SK-N-SH treated with all-trans-retinoic acid at 6 μM for 48 hours (cell line): ENCODE results near the gene SCO1.
A peak's percentile ranks its signal among the peaks of the same experiment; 100 is the strongest.

Experiments used
- ATAC-seq: fragments of 200-7000 bp; cut with Tn5 transposase; 3 replicates; pipeline ENCODE4 v1.9.1; 2020; ENCODE audit warnings: mild to moderate bottlenecking, moderate library complexity
- ARNTL ChIP-seq: fragments of 450-650 bp; formaldehyde crosslinking; IDR thresholded peaks from 2 replicates; pipeline ENCODE4 v1.5.0; 2020; ENCODE audit warnings: low read depth, mild to moderate bottlenecking, moderate library complexity, borderline replicate concordance
- BACH2 ChIP-seq: fragments of 250-450 bp; sonication (Bioruptor Pico); IDR thresholded peaks from 2 replicates; pipeline ENCODE4 v1.9.0; 2021; ENCODE audit warnings: mild to moderate bottlenecking, borderline replicate concordance
- CREB5 ChIP-seq: fragments of 250-450 bp; sonication (Bioruptor Pico); IDR thresholded peaks from 2 replicates; pipeline ENCODE4 v1.5.1; 2020; ENCODE audit warnings: low read depth, mild to moderate bottlenecking, moderate library complexity
- CSDC2 ChIP-seq: fragments of 250-450 bp; sonication (Bioruptor Pico); IDR thresholded peaks from 2 replicates; pipeline ENCODE4 v1.5.0; 2020; ENCODE audit warnings: mild to moderate bottlenecking, moderate library complexity
- CSRNP3 ChIP-seq: fragments of 250-450 bp; sonication (Bioruptor Pico); IDR thresholded peaks from 2 replicates; pipeline ENCODE4 v1.5.1; 2021; ENCODE audit warnings: mild to moderate bottlenecking, moderate library complexity
- ESRRG ChIP-seq: fragments of 250-450 bp; sonication (Bioruptor Pico); IDR thresholded peaks from 2 replicates; pipeline ENCODE4 v1.6.1; 2021; ENCODE audit warnings: mild to moderate bottlenecking
- GLIS3 ChIP-seq: fragments of 250-450 bp; sonication (Bioruptor Pico); IDR thresholded peaks from 2 replicates; pipeline ENCODE4 v1.5.0; 2020; ENCODE audit warnings: mild to moderate bottlenecking, moderate library complexity
- ISL1 ChIP-seq: fragments of 250-450 bp; sonication (Bioruptor Pico); IDR thresholded peaks from 2 replicates; pipeline ENCODE4 v2.1.2; 2022; ENCODE audit warnings: mild to moderate bottlenecking, moderate library complexity
- OSR1 ChIP-seq: fragments of 250-450 bp; sonication (Bioruptor Pico); IDR thresholded peaks from 2 replicates; pipeline ENCODE4 v1.8.0; 2022; ENCODE audit warnings: moderate library complexity, mild to moderate bottlenecking, inconsistent platforms
- PATZ1 ChIP-seq: fragments of 250-450 bp; sonication (Bioruptor Pico); IDR thresholded peaks from 2 replicates; pipeline ENCODE4 v1.8.0; 2020; ENCODE audit warnings: mild to moderate bottlenecking, moderate library complexity, borderline replicate concordance
- POU6F1 ChIP-seq: fragments of 250-450 bp; sonication (Bioruptor Pico); IDR thresholded peaks from 2 replicates; pipeline ENCODE4 v1.8.0; 2021; ENCODE audit warnings: low read depth, mild to moderate bottlenecking, moderate library complexity, borderline replicate concordance
- PPARA ChIP-seq: fragments of 250-450 bp; sonication (Bioruptor Pico); IDR thresholded peaks from 2 replicates; pipeline ENCODE4 v1.5.0; 2020; ENCODE audit warnings: mild to moderate bottlenecking, borderline replicate concordance
- RARB ChIP-seq: fragments of 250-450 bp; sonication (Bioruptor Pico); IDR thresholded peaks from 2 replicates; pipeline ENCODE4 v1.8.0; 2021; ENCODE audit warnings: mild to moderate bottlenecking, moderate library complexity
- SNAI2 ChIP-seq: fragments of 250-450 bp; sonication (Bioruptor Pico); IDR thresholded peaks from 2 replicates; pipeline ENCODE4 v1.5.0; 2020; ENCODE audit warnings: mild to moderate bottlenecking, moderate library complexity
- TCF4 ChIP-seq: fragments of 250-450 bp; sonication (Bioruptor Pico); IDR thresholded peaks from 2 replicates; pipeline ENCODE4 v1.8.0; 2021; ENCODE audit warnings: mild to moderate bottlenecking, moderate library complexity, borderline replicate concordance
- TSHZ2 ChIP-seq: fragments of 250-450 bp; sonication (Bioruptor Pico); IDR thresholded peaks from 2 replicates; pipeline ENCODE4 v1.5.0; 2020; ENCODE audit warnings: mild to moderate bottlenecking, moderate library complexity
- ZC3H10 ChIP-seq: fragments of 250-450 bp; sonication (Bioruptor Pico); IDR thresholded peaks from 2 replicates; pipeline ENCODE4 v1.5.1; 2021; ENCODE audit warnings: mild to moderate bottlenecking, moderate library complexity
- ZFP30 ChIP-seq: fragments of 450-650 bp; formaldehyde crosslinking; IDR thresholded peaks from 2 replicates; pipeline ENCODE4 v1.5.0; 2022; ENCODE audit warnings: mild to moderate bottlenecking, moderate library complexity
- ZNF565 ChIP-seq: fragments of 450-650 bp; formaldehyde crosslinking; conservative IDR thresholded peaks from 2 replicates; pipeline ENCODE4 v1.5.0; 2020; ENCODE audit warnings: low read depth, mild to moderate bottlenecking, moderate library complexity
- ZNF8 ChIP-seq: fragments of 450-650 bp; formaldehyde crosslinking; IDR thresholded peaks from 2 replicates; pipeline ENCODE4 v1.5.0; 2020; ENCODE audit warnings: mild to moderate bottlenecking, moderate library complexity

Gene SCO1

GRCh38 chr17:10635290-10635689 lies 62.0 kb downstream of the SCO1 start (continued):
- TF ChIP-seq CREB5 (no peak), PATZ1 (CRISPR knock-in tag) (no peak), ZNF8 (CRISPR knock-in tag) (no peak), POU6F1 (no peak)
- TF ChIP-seq, all 23 proteins: peak for 0

- TF ChIP-seq TCF4 (no peak), ZFP30 (no peak), GLIS3 (CRISPR knock-in tag) (no peak), SNAI2 (no peak), ARNTL (no peak)
- no peak for ATAC-seq
Observed at GRCh38 chr17:10633738-10634379, 63.5 kb downstream of the SCO1 start.

GRCh38 chr17:10631701-10632100 lies 65.6 kb downstream of the SCO1 start:
- no peak for ATAC-seq
- TF ChIP-seq SNAI2: no peak
- TF ChIP-seq ZC3H10 (CRISPR knock-in tag): no peak
- TF ChIP-seq OSR1 (CRISPR knock-in tag): no peak
- TF ChIP-seq POU6F1: no peak
- no peak for TF ChIP-seq TCF4
- no peak for TF ChIP-seq ESRRG (CRISPR knock-in tag)
- TF ChIP-seq, all 23 proteins: peak for 0

- peak; percentile 89 for ATAC-seq
- TF ChIP-seq ESRRG (CRISPR knock-in tag) (no peak), CSDC2 (CRISPR knock-in tag) (no peak), CSRNP3 (CRISPR knock-in tag) (no peak), ARNTL (no peak), ZNF565 (CRISPR knock-in tag) (no peak)
- TF ChIP-seq, all 23 proteins: peak for 0
Observed at GRCh38 chr17:10631048-10631700, 66.2 kb downstream of the SCO1 start.

GRCh38 chr17:10629706-10630105 lies 67.6 kb downstream of the SCO1 start:
- no peak for ATAC-seq
- TF ChIP-seq GLIS3 (CRISPR knock-in tag): no peak
- no peak for TF ChIP-seq ZC3H10 (CRISPR knock-in tag)
- no peak for TF ChIP-seq ISL1 (CRISPR knock-in tag)
- TF ChIP-seq ARNTL: no peak
- TF ChIP-seq POU6F1: no peak
- TF ChIP-seq TSHZ2: no peak
- no peak for TF ChIP-seq ZFP30
- no peak for TF ChIP-seq BACH2 (CRISPR knock-in tag)
- no peak for TF ChIP-seq CSDC2 (CRISPR knock-in tag)
- no peak for TF ChIP-seq PPARA (CRISPR knock-in tag)
- no peak for TF ChIP-seq ZNF565 (CRISPR knock-in tag)
- no peak for TF ChIP-seq OSR1 (CRISPR knock-in tag)
- no peak for TF ChIP-seq ESRRG (CRISPR knock-in tag)
- no peak for TF ChIP-seq RARB (CRISPR knock-in tag)
- no peak for TF ChIP-seq SNAI2
